SHP77 (cell line): ENCODE data around the gene RMI1.
A peak's percentile ranks its signal among the peaks of the same experiment; 100 is the strongest.
"Not testable (repeated sequence)": the region's sequence is repeated elsewhere in the genome, so short reads cannot be mapped to it uniquely, and the experiment has no call there.

Source experiments
- DNase-seq, 2 experiments: peaks; one replicate each; lab custom pipeline; 2025; lab: John Stamatoyannopoulos, UW

The RMI1 gene

DNA sequence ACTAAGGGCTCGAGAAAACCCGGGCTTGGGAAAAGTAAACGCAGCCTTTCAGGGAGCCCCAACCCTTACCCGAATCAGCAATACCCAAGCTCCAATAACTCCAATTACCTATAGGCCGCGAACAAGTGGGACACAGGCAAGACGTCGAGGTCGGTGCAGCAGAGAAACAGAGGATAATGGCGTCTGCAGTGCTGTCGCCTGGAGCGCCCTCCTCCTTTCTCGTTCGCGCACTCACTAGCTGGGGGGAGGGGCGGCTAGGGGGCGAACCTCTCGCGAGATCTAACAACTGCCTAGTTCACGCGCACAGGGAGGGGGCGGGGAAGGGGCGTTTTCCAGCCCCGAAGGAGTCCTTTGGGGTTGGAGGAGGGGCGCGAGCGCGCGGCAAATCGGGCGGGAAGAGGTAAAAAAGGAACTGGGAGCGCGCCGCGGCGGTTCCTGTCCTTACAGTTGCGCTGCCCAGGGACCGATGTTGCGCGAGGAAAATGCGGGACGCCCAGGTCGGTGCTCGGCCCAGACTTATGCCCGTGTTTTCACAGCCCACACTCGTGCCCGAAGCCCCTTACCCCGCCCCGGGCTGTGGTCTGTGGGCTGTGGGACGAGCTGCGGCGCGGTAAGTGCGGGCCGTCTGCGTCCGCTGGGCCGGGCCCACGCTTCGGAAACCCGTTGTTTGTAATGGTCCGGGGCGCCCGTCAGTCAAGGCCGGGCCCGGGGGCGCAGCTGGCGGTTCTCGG, at the start of gene RMI1:
TSS of gene RMI1 (plus strand) at position 411 of the 731 bp plus-strand sequence. CDS start 20,182 bp downstream, outside the sequence.
- peak; percentile 84 to 95 for DNase-seq

GRCh38 chr9:83930881-83931280, 49.7 kb upstream of the RMI1 start:
- no peak for DNase-seq

- no peak for DNase-seq
These were observed 48.6 kb upstream of the RMI1 start for GRCh38 chr9:83932011-83932410.

- no peak for DNase-seq
These were observed 47.8 kb upstream of the RMI1 start for GRCh38 chr9:83932851-83933250.

DNA sequence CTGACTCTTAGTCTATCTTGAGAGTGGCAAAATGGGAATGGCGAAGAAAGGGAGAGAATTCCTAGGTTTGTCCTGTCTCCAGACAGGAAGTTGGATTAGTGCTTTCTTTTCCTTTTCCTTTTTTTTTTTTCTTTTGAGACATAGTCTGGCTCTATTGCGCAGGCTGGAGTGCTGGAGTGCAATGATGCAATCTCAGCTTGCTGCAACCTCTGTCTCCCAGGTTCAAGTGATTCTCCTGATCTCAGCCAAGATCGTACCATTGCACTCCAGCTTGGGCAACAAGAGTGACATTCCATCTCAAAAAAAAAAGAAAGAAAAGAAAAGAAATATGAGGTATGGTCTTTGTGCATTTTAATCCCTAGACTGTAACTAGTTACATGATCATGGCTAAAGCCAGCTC, 46.8 kb upstream of the RMI1 start:
- no peak for DNase-seq

GRCh38 chr9:83934569-83935275, 45.9 kb upstream of the RMI1 start:
- no peak for DNase-seq

DNA sequence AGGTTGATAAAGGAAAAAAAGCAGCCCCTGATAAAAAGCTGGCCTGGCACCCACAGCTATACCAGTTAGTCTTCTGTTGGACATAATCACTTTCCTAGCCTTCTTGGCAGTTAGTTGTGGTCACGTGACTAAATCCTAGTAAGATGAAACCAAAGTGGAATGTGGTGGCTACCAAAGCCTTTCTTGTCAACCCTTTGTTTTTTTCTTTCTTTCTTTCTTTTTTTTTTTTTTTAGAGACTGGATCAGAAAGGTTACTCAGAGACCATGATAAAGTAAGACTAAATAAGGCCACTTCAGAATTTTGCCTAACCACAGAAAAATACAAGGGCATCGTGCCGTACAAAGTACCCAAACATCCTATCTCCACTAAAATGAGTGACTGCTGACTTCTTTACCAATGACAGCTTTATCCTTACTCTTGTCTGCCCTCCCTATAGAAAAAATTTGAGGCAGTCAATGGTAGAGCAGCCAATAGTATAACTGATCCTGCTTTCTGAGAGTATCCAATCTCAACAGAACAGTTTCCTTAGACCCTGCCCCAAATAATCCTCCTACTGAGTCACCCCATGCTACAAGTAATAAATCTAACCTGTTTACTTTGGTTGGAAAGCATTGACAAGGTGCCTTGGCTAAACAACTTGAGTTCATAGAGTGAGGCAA, 45.2 kb upstream of the RMI1 start:
- DNase-seq: no peak

DNA sequence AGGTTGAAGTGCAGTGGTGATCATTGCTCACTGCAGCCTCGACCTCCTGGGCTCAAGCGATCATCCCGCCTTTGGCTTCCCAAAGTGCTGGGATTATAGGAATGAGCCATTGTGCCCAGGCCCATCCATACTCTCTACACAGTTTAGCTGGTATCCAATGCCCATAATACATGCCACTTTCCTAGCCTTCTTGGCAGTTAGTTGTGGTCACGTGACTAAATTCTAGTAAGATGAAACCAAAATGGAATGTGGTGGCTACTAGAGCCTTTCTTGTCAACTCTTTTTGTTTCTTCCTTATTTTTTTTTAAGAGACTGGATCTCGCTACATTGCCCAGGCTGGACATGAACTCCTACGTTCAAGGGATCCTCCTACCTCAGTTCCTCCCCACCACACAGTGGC, 44.1 kb upstream of the RMI1 start:
- DNase-seq: no peak

- peak in 1 of 2 experiments; percentile 48 for DNase-seq
These were observed 42.6 kb upstream of the RMI1 start for GRCh38 chr9:83937861-83938455.

GRCh38 chr9:83940590-83941303, 39.9 kb upstream of the RMI1 start:
- DNase-seq: no peak

- DNase-seq: not testable (repeated sequence)
These were observed 32.5 kb upstream of the RMI1 start for GRCh38 chr9:83948096-83948495.

- DNase-seq: peak in 1 of 2 experiments; percentile 3
These were observed 24.5 kb upstream of the RMI1 start for GRCh38 chr9:83956086-83956435.

GRCh38 chr9:83956436-83957247, 24.0 kb upstream of the RMI1 start:
- peak; percentile 34 to 73 for DNase-seq

GRCh38 chr9:83957248-83957513, 23.4 kb upstream of the RMI1 start:
- no peak for DNase-seq

- no peak for DNase-seq
These were observed 21.5 kb upstream of the RMI1 start for GRCh38 chr9:83959061-83959460.

DNA sequence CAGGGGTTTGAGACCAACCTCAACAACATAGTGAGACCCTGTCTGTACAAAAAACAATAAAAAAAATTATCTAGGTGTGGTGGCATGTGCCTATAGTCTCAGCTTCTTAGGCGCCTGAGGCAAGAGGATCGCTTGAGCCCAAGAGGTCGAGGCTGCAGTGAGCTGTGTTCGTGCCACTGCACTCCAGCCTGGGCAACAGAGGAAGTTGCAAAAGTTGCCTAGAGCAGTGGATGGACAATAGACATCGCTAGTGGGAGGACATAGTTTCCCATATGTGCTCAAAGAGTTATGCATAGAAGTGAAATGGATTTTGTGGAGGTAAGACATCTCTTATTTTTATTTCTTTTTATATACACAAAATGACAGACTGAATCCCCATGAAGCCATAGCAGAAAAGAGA, 19.6 kb upstream of the RMI1 start:
- DNase-seq: no peak

DNA sequence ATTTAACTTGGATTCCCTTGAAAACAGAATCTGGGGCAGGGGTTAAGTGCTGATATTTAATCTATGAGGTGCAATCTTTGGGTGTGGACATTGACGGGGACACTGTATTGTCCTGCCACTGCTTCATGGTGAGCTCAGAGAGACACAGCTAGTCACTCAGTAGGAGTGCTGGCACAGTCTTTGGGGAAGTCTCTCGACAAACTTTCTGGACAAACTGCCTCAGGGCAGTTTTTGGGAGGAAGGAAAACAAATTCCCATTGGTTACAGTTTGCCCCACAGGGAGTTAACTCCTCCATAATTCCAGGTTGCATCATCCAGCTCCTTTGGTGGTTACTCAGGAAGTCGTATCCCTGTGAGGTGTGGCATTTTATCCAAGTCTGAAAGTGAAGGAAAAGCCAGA, 18.4 kb upstream of the RMI1 start:
- no peak for DNase-seq

GRCh38 chr9:83964973-83965349, 15.6 kb upstream of the RMI1 start:
- no peak for DNase-seq

- DNase-seq: no peak
These were observed 15.0 kb upstream of the RMI1 start for GRCh38 chr9:83965350-83966208.

- DNase-seq: no peak
These were observed 14.4 kb upstream of the RMI1 start for GRCh38 chr9:83966209-83966582.

DNA sequence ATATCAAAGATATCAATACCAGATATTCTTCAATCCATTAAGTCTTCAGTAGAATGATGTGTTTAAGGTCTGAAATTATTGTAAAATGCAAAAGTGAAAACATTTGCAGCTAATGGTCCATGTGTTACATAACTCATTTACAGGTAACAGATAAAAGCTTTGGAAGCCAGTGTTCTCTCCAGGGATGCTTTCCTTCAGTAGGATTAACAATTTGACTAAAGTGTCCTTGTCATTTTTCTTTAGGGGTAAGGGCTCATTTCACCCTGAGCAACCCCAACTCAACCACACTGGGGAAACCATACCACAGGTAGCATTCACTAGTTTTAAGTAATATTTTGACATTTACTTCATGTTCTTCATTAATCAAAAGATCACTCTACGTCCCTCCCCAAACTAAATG, 13.5 kb upstream of the RMI1 start:
- DNase-seq: no peak
